Sciatic nerve (tissue), 2 donors: ENCODE results near the gene ZCWPW1. TPM values are rescaled to one million over a fixed set of nuclear protein-coding genes. Genes with fewer than 3 reads are reported as not detected.
"Not testable (repeated sequence)": the region's sequence is repeated elsewhere in the genome, so short reads cannot be mapped to it uniquely, and the experiment has no call there.

Experiments used
- ATAC-seq: fragments of 200-7000 bp; cut with Tn5 transposase; one replicate; pipeline ENCODE4 v1.9.1; 2020; ENCODE audit warnings: mild to moderate bottlenecking, moderate library complexity
- DNase-seq: peaks from one replicate; pipeline ENCODE4 v3.0.0-alpha.2; 2020; ENCODE audit warnings: low spot score
- intact Hi-C: fragments of 100-400 bp; cut with DNase I; formaldehyde crosslinking; loops from one replicate; pipeline ENCODE4 v1.14.2; 2022
- total RNA-seq: library from RNA; stranded (reverse); fragmentation: NEBNext Ultra II Directional; extraction: Animal tissue kit (Norgen Biotek cat#: 25700); gene quantifications from one replicate; pipeline ENCODE4 v1.2.1, GENCODE V29; 2021
- donor health status: DM: no; HTN: no; CAD: no.
- donor health status: DM: no; HTN: no; CAD: no.

ZCWPW1 gene
- total RNA-seq, 1 donor from 2014 or later: 8.0 TPM

DNA sequence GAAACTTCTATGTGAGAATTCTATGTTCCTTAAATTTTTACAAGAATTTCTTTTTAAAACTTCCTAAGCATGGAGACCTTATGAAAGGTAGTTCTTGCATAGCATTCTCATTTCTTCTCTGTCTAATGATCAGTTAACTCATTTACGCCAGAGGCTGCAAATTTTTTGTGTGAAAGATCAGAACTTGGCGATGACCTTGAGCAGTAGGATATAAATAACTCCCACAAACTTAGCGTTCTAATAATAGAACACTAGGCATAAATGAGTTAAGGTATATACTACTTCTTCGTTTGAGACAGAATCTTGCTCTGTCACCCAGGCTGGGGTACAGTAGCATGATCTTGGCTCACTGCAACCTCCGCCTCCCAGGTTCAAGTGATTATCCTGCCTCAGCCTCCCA is 41.6 kb downstream of the ZCWPW1 start:
- no peak for DNase-seq
- intact Hi-C loops: no loop called here
- no peak for ATAC-seq

DNA sequence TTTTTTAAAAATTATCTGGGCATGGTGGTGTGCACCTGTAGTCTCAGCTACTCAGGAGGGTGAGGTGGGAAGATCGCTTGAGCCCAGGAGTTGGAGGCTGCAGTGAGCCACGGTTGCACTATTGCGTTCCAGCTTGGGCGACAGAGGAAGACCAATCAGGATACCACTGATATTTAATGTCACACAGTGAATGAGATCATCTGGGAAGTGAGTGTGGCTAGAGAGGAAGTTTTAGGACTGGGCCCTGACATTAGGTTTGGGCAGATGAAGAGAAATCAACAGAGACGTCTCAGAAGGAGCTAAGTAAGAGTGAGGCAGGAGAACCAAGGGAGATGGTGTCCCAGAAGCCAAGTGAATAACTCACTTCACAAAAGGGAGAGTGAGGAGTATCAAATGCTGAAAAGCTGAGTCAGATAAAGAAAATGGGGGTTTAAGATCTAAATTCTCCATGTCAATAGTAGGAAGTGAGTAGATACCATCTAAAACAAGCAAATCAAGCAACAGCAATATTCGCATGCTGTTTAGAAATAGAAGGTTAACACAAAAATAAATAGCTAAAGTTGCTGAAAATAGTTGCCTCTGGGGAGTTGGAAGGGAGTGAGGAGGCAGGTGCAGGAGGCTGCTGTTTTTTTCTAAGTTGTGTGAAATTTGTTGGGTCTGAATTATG is 43.7 kb downstream of the ZCWPW1 start:
- ATAC-seq: no peak
- DNase-seq: no peak
- intact Hi-C loops: no loop called here

DNA sequence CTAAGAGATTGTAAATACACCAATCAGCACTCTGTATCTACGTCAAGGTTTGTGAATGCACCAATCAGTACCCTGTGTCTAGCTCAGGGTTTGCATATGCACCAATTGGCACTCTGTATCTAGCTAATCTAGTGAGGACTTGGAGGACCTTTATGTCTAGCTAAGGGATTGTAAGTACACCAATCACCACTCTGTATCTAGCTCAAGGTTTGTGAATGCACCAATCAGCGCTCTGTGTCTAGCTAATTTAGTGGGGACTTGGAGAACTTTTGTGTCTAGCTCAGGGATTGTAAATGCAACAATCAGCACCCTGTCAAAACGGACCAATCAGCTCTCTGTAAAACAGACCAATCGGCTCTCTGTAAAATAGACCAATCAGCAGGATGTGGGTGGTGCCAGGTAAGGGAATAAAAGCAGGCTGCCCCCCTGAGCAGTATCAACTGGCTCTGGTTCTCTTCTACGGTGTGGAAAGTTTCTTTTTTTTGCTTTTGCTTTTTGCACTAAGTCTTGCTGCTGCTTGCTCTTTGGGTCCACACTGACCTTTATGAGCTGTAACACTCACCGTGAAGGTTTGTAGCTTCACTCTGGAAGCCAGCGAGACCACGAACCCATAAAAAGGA is 46.2 kb downstream of the ZCWPW1 start:
- DNase-seq, intact Hi-C loops: not testable (repeated sequence)
- peak; percentile 57 for ATAC-seq

- ATAC-seq, DNase-seq, intact Hi-C loops: not testable (repeated sequence)
Measured at GRCh38 chr7:100381531-100382233, 46.8 kb downstream of the ZCWPW1 start.

DNA sequence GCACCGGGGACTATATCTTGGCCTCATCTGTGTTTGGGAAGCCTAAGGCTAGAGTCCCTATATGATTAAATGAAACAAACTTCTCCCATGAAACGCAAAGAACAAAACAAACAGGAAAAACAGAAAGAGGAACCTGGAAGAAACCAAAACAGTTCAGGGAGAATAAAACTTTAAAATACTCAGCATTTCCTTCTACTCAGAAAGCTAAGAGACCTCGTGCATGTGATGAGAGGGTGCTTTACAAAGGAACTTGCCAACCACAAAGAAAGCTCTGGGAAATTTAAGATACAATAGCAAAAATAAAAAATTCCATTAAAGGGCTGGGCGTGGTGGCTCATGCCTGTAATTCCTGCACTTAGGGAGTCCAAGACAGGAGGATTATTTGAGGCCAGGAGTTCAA is 48.3 kb downstream of the ZCWPW1 start:
- DNase-seq: no peak
- intact Hi-C loops: no loop called here
- ATAC-seq: peak; percentile 64

DNA sequence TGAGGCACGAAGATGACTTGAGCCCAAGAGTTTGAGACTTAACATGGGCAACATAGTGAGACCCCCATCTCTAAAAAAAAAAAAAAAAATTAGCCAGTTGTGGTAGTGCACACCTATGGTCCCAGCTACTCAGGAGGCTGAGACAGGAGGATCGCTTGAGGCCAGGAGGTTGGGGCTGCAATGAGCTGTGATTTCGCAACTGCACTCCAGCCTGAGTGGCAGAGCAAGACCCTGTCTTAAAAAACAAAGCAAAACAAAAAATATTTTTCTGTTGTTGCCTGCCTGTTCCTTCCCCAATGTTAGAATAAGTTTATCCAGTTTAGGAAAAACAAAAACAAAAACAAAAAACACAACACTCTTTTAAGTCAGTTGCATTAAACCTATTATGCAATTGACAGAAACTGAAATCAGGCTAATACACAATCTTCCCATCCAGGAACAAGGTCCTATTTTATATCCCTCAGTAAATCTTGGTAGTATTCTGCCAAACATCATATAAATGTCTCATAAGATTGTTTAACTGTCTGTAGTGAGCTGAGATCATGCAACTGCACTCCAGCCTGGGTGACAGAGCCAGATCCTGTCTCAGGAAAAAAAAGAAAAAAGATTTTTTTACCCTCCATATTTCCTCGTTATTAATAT is 50.3 kb downstream of the ZCWPW1 start:
- no peak for ATAC-seq
- DNase-seq: no peak
- intact Hi-C loops: no loop called here

DNA sequence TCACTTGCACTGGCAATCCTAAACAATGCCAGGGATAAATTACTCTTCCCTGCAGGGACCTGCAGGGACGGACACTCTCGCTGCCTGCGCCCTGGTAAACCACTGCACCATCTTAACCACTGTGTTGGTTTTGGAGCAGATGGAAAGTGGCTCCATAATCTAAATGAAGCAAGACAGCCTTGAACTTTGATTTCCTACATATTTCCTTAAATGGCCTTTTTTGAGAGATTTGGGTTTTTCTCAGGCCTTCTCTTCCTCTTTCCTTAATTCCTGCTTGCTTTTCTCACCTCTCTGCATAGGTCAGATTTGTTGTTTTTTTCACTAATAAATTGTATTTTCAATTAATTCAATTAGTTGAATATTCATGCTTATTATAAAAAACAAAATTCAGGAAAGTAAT is 52.4 kb downstream of the ZCWPW1 start:
- intact Hi-C loops: no loop called here
- no peak for ATAC-seq
- no peak for DNase-seq

DNA sequence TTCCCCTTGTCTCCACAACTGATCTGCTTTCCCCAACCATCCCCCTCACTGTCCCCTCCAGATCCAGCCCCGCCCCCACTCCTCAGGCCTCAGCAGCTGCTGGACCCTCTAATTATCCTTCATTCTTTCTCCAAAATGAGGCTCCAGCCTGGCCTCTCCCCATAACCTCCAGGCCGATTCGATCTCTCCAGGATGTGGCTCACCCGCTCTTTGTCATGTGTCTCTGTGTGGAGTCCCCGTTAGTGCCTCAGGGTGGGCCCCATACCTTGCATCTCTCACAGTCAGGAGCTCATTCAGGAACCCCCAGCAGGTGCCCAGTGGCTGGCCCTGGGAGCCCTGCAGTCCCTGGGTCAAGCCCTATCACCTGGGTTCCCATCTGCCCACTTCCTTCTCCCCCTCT is 53.9 kb downstream of the ZCWPW1 start:
- intact Hi-C loops: no loop called here
- no peak for DNase-seq
- ATAC-seq: no peak

GRCh38 chr7:100373870-100374598 is 54.5 kb downstream of the ZCWPW1 start:
- DNase-seq, intact Hi-C loops: not testable (repeated sequence)
- ATAC-seq: peak; percentile 18

DNA sequence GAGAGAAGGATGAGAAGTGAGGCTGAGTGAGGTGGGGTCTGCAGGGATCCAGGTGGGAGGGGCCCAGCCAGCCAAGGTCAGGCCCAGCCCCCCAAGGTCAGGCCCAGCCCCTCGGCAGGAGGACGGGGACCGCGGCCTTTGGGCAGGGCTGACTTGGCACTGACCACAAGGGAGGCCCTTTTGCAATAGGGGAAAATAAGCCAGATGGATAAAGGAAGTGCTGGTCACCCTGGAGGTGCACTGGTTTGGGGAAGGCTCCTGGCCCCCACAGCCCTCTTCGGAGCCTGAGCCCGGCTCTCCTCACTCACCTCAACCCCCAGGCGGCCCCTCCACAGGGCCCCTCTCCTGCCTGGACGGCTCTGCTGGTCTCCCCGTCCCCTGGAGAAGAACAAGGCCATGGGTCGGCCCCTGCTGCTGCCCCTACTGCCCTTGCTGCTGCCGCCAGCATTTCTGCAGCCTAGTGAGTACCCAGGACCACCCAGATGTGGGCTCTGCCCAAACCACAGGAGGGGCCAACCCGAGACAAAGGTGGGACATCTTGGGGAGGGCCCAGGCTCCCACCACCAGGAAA is 55.2 kb downstream of the ZCWPW1 start, which contains the start of gene PILRA:
Gene PILRA (plus strand): TSS at position 227 of the 571 bp plus-strand sequence. CDS start 170 bp downstream, at position 397.
- ATAC-seq (peak; percentile 74), DNase-seq (no peak)
- intact Hi-C loops: no loop called here

DNA sequence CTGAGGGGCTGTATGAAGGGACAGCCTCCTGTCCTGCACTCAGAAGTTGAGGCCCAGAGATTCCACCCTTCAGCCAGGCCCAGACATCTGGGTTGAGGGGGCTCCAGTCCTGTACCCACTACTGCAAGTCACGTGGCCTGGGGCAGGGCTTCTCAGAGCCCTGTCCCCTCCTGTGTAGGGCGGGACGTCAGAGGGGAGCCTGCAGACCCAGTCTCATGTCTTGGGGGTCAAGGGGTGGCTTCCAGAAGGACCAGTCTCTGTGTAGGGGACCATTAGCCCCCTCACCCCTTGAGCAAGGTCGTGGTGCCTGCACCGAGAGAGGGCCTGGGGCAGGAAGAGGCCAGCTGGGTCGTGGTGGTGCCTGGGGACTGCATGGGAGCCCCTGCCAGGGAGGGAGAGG is 55.8 kb downstream of the ZCWPW1 start:
- ATAC-seq (peak; percentile 6), DNase-seq (no peak)

GRCh38 chr7:100372256-100372655 is 56.2 kb downstream of the ZCWPW1 start:
- peak; percentile 40 for ATAC-seq
- intact Hi-C loops: no loop called here
- no peak for DNase-seq

More for the DNA sequence above, 55.8 kb downstream of the ZCWPW1 start:
- intact Hi-C loops: no loop called here

DNA sequence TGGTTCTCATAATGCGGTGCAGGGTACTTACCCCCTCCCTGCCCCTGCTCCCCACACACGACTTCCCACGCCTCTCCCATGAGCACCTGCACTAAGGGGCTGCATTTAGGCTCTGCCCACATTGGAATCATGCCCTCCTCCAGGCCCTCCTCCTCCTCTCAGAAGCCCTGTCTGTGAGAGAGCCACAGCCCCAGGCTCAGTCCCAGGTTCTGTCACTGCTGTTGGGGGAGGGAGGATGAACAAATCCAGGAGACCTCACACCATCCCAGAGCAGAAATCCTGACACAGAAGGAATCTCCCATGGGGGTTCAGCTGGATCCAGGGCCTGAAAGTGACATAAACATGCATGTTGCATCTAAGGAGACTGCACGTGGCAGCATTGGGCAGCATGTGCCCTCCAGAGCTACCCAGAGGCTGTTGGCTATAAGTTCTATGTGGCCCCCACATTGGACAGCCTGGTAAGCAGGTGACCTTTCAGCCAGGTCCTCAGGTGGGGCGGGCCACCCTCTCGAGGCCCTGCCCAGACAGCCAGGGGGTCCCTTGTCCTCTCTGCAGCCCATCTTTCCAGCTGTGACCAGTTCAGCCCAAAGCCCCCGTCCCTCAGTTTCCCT is 56.8 kb downstream of the ZCWPW1 start:
- intact Hi-C loops: no loop called here
- ATAC-seq (no peak), DNase-seq (peak; percentile 45)

GRCh38 chr7:100370746-100371145 is 57.8 kb downstream of the ZCWPW1 start:
- no peak for DNase-seq
- intact Hi-C loops: no loop called here
- no peak for ATAC-seq

GRCh38 chr7:100370303-100370702 is 58.2 kb downstream of the ZCWPW1 start:
- ATAC-seq (no peak), DNase-seq (no peak)

DNA sequence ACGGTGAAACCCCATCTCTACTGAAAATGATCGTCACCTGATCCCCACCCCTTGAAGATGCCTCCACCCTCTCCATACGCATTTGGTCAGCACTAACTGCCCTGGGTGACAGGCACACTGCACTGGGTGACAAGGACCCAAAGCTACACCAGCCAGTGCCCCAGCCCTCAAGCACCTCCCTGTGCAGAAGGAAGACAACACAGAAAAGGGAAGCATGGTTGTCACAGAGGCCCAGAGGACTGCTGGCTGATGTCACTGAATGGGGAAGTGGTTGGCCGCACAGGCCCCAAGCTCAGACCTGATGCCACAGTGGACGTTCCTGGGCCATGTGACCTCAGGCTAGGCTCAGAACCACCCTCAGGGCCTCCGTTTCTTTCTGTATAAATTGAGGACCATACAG is 59.4 kb downstream of the ZCWPW1 start:
- DNase-seq (no peak), ATAC-seq (peak; percentile 76)
- intact Hi-C loops: no loop called here

More at GRCh38 chr7:100370303-100370702, 58.2 kb downstream of the ZCWPW1 start:
- intact Hi-C loops: no loop called here

DNA sequence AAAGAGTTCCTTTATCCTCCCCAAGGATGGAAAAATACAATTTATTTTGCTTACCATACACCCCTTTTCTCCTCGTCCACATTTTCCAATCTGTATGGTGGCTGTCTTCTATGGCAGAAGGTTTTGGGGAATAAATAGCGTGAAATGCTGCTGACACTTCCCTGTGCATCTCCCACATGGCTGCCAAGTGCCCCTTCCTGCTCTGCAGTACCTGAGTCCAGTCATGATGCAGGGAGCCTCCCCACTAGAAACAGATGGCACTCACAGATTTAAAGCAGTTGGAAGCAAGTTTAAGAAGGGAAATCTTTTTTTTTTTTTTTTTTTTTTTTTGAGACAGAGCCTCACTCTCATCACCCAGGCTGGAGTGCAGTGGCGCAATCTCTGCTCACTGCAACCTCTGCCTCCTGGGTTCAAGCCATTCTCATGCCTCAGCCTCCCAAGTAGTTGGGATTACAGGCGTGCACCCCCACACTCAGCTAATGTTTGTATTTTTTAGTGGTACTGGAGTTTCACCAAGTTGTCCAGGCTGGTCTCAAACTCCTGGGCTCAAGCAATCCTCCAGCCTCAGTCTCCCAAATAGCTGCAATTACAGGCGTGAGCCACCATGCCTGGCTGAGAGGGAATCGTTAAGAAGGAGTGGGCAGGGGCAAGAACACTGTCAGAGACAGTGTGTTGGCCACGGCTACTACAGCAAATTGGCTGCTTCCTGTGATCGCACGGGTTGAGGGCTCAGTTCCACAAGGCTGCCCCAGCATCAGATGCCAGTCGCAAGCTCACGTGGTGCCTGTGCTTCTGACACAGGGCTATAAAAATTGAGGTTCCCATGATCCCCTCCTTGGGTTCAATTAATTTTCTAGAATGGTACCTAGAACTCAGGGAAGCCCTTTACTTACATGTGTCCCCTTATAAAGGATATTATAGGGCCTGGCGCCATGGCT is 60.6 kb downstream of the ZCWPW1 start:
- DNase-seq (no peak), ATAC-seq (peak; percentile 36)
- intact Hi-C loops: no loop called here
